Measurements from ENCODE around the gene SLC39A12. TPM values are rescaled to one million over a fixed set of nuclear protein-coding genes. Genes with fewer than 3 reads are reported as not detected.

Gene SLC39A12
- total RNA-seq, 4 donors from 2014 or later: not detected

GRCh38 chr10:17984563-17984962 is 32.8 kb downstream of the SLC39A12 start:
- DNase-seq (ENCODE audit: extremely low spot score): no peak
- intact Hi-C loops (cut with DNase I): no loop called here
- WGBS: 90% methylated on average over 4 of the region's 4 CpGs
- Histone ChIP-seq H3K27ac (replicated peaks in 1 of 4) (no peak overlapping the region), H3K4me3 (no peak overlapping the region), H3K27me3 (no peaks in the 10 kb centered on the region), H3K4me1 (peaks cover 0 to 13% (median 7%) of the 10 kb centered on the region in 4 donors), H3K36me3 (no peaks in the 10 kb centered on the region), H3K9me3 (no peaks in the 10 kb centered on the region)
- no peak for TF ChIP-seq CTCF (IDR thresholded peaks at IDR 0.05)
- no peak for TF ChIP-seq POLR2A (IDR thresholded peaks at IDR 0.05; ENCODE audit: low read depth)
- TF ChIP-seq POLR2AphosphoS5 (IDR thresholded peaks at IDR 0.05): no peak
- TF ChIP-seq EP300 (IDR thresholded peaks at IDR 0.05): no peak

GRCh38 chr10:17989908-17990767 is 38.4 kb downstream of the SLC39A12 start:
- no peak for DNase-seq (ENCODE audit: extremely low spot score)
- 77% methylated on average over 6 of the region's 6 CpGs for WGBS
- H3K4me1 ChIP-seq: no peaks in the 10 kb centered on the region
- no peak overlapping the region for H3K4me3 ChIP-seq
- H3K27ac ChIP-seq (replicated peaks in 1 of 4): no peak overlapping the region
- H3K27me3 ChIP-seq: no peaks in the 10 kb centered on the region
- intact Hi-C loops (cut with DNase I): no loop called here
- no peaks in the 10 kb centered on the region for H3K36me3 ChIP-seq
- TF ChIP-seq EP300 (IDR thresholded peaks at IDR 0.05): no peak
- no peak for TF ChIP-seq POLR2A (IDR thresholded peaks at IDR 0.05; ENCODE audit: low read depth)
- no peak for TF ChIP-seq CTCF (IDR thresholded peaks at IDR 0.05)
- no peak for TF ChIP-seq POLR2AphosphoS5 (IDR thresholded peaks at IDR 0.05)
- no peaks in the 10 kb centered on the region for H3K9me3 ChIP-seq

- Histone ChIP-seq H3K4me1 (no peaks in the 10 kb centered on the region), H3K27ac (replicated peaks in 1 of 4) (no peak overlapping the region), H3K4me3 (no peak overlapping the region), H3K27me3 (no peaks in the 10 kb centered on the region), H3K36me3 (no peaks in the 10 kb centered on the region), H3K9me3 (no peaks in the 10 kb centered on the region)
- DNase-seq (ENCODE audit: extremely low spot score): no peak
- TF ChIP-seq EP300 (IDR thresholded peaks at IDR 0.05): no peak
- TF ChIP-seq POLR2A (IDR thresholded peaks at IDR 0.05; ENCODE audit: low read depth): no peak
- no peak for TF ChIP-seq POLR2AphosphoS5 (IDR thresholded peaks at IDR 0.05)
- intact Hi-C loops (cut with DNase I): no loop called here
Measured at GRCh38 chr10:17992266-17992665, 40.5 kb downstream of the SLC39A12 start.

GRCh38 chr10:17993361-17993760 is 41.6 kb downstream of the SLC39A12 start:
- Histone ChIP-seq H3K9me3 (no peaks in the 10 kb centered on the region), H3K27me3 (no peaks in the 10 kb centered on the region), H3K27ac (replicated peaks in 1 of 4) (no peak overlapping the region), H3K4me3 (no peak overlapping the region), H3K36me3 (no peaks in the 10 kb centered on the region), H3K4me1 (no peaks in the 10 kb centered on the region)
- intact Hi-C loops (cut with DNase I): no loop called here
- WGBS: 37% methylated on average over 3 of the region's 3 CpGs
- no peak for DNase-seq (ENCODE audit: extremely low spot score)
- TF ChIP-seq CTCF (IDR thresholded peaks at IDR 0.05): no peak
- TF ChIP-seq EP300 (IDR thresholded peaks at IDR 0.05): no peak
- no peak for TF ChIP-seq POLR2A (IDR thresholded peaks at IDR 0.05; ENCODE audit: low read depth)
- no peak for TF ChIP-seq POLR2AphosphoS5 (IDR thresholded peaks at IDR 0.05)

- H3K36me3 ChIP-seq: no peaks in the 10 kb centered on the region
- WGBS: 93% methylated on average over 2 of the region's 2 CpGs
- DNase-seq (ENCODE audit: extremely low spot score): no peak
- intact Hi-C loops (cut with DNase I): no loop called here
- TF ChIP-seq CTCF (IDR thresholded peaks at IDR 0.05): no peak
- TF ChIP-seq EP300 (IDR thresholded peaks at IDR 0.05): no peak
- TF ChIP-seq POLR2AphosphoS5 (IDR thresholded peaks at IDR 0.05): no peak
- no peak for TF ChIP-seq POLR2A (IDR thresholded peaks at IDR 0.05; ENCODE audit: low read depth)
- H3K27me3 ChIP-seq: no peaks in the 10 kb centered on the region
- no peak overlapping the region for H3K27ac ChIP-seq (replicated peaks in 1 of 4)
- H3K4me3 ChIP-seq: no peak overlapping the region
- peaks cover 3 to 7% (median 5%) of the 10 kb centered on the region in 4 donors for H3K4me1 ChIP-seq
- no peaks in the 10 kb centered on the region for H3K9me3 ChIP-seq
Measured at GRCh38 chr10:18000601-18001000, 48.9 kb downstream of the SLC39A12 start.
